ENCODE results near the gene PIP4K2A. TPM values are rescaled to one million over a fixed set of nuclear protein-coding genes. Genes with fewer than 3 reads are reported as not detected.

The PIP4K2A gene
- total and polyA plus RNA-seq, 10 donors, result 30.1 to 168 (median 101) TPM

- H3K36me3 ChIP-seq, result peaks cover 3 to 99% (median 47%) of the 10 kb centered on the region in 6 donors
- 52 to 59% (median 55%) methylated on average over 6 of the region's 6 CpGs for WGBS, 5 donors
- no peaks in the 10 kb centered on the region for H3K9me3 ChIP-seq
- TF ChIP-seq POLR2A (IDR thresholded peaks at IDR 0.05) (no peak), CTCF (IDR thresholded peaks at IDR 0.05 in 8 of 11, conservative IDR thresholded peaks at IDR 0.05 in 3 of 11) (peak in 9 of 11 experiments; percentile 21 to 71 (median 53))
- no peak overlapping the region for H3K4me3 ChIP-seq
- peaks cover 0 to 10% (median 0%) of the 10 kb centered on the region in 6 donors for H3K4me1 ChIP-seq
- intact Hi-C loops (cut with DNase I; ENCODE audit: low total_unique reads), result no loop called here
- H3K27ac ChIP-seq, result no peak overlapping the region
- no peaks in the 10 kb centered on the region for H3K27me3 ChIP-seq (replicated peaks in 1 of 7)
- peak; percentile 87 for DNase-seq
Observed at GRCh38 chr10:22550732-22551131, 163.6 kb downstream of the PIP4K2A start.

GRCh38 chr10:22548344-22548743 lies 166.0 kb downstream of the PIP4K2A start:
- H3K4me3 ChIP-seq, result no peak overlapping the region
- no peak for DNase-seq
- H3K27me3 ChIP-seq (replicated peaks in 1 of 7), result no peaks in the 10 kb centered on the region
- H3K36me3 ChIP-seq, result peaks cover 3 to 100% (median 49%) of the 10 kb centered on the region in 6 donors
- H3K9me3 ChIP-seq, result no peaks in the 10 kb centered on the region
- 85 to 96% (median 92%) methylated on average over 1 of the region's 1 CpG for WGBS, 5 donors
- H3K4me1 ChIP-seq, result peaks cover 0 to 12% (median 2%) of the 10 kb centered on the region in 6 donors
- TF ChIP-seq POLR2AphosphoS5 (IDR thresholded peaks at IDR 0.05) (no peak), CTCF (IDR thresholded peaks at IDR 0.05 in 8 of 11, conservative IDR thresholded peaks at IDR 0.05 in 3 of 11) (no peak), POLR2A (IDR thresholded peaks at IDR 0.05) (no peak)
- H3K27ac ChIP-seq, result no peak overlapping the region
- intact Hi-C loops (cut with DNase I; ENCODE audit: low total_unique reads), result no loop called here

- H3K4me1 ChIP-seq, result peaks cover 0 to 12% (median 2%) of the 10 kb centered on the region in 6 donors
- DNase-seq, result no peak
- H3K4me3 ChIP-seq, result no peak overlapping the region
- H3K9me3 ChIP-seq, result no peaks in the 10 kb centered on the region
- 89 to 100% (median 97%) methylated on average over 1 of the region's 1 CpG for WGBS, 5 donors
- intact Hi-C loops (cut with DNase I; ENCODE audit: low total_unique reads), result no loop called here
- TF ChIP-seq POLR2AphosphoS5 (IDR thresholded peaks at IDR 0.05) (no peak), CTCF (IDR thresholded peaks at IDR 0.05 in 8 of 11, conservative IDR thresholded peaks at IDR 0.05 in 3 of 11) (no peak), POLR2A (IDR thresholded peaks at IDR 0.05) (no peak)
- no peak overlapping the region for H3K27ac ChIP-seq
- H3K27me3 ChIP-seq (replicated peaks in 1 of 7), result no peaks in the 10 kb centered on the region
- H3K36me3 ChIP-seq, result peaks cover 3 to 100% (median 73%) of the 10 kb centered on the region in 6 donors
Observed at GRCh38 chr10:22545643-22546042, 168.7 kb downstream of the PIP4K2A start.

GRCh38 chr10:22544325-22545068 lies 169.9 kb downstream of the PIP4K2A start:
- Histone ChIP-seq H3K4me3 (no peak overlapping the region), H3K9me3 (no peaks in the 10 kb centered on the region), H3K4me1 (peaks cover 0 to 12% (median 2%) of the 10 kb centered on the region in 6 donors), H3K27me3 (replicated peaks in 1 of 7) (no peaks in the 10 kb centered on the region), H3K27ac (peak overlapping the region in 1 of 8 donors; percentile 11), H3K36me3 (peaks cover 0 to 100% (median 76%) of the 10 kb centered on the region in 6 donors)
- TF ChIP-seq POLR2AphosphoS5 (IDR thresholded peaks at IDR 0.05), result peak in 1 of 3 donors; percentile 48
- TF ChIP-seq CTCF (IDR thresholded peaks at IDR 0.05 in 8 of 11, conservative IDR thresholded peaks at IDR 0.05 in 3 of 11), result no peak
- DNase-seq, result no peak
- 89 to 91% (median 90%) methylated on average over 11 to 12 of the region's 12 CpGs for WGBS, 5 donors
- intact Hi-C loops (cut with DNase I; ENCODE audit: low total_unique reads), result no loop called here

Data from spleen (tissue), 11 donors.